Nucleus accumbens (tissue), 56 donors: Measurements from ENCODE around the gene STK11.
A peak's percentile ranks its signal among the peaks of the same experiment; 100 is the strongest.
"Not testable (repeated sequence)": the region's sequence is repeated elsewhere in the genome, so short reads cannot be mapped to it uniquely, and the experiment has no call there.

Source experiments
- DNase-seq, 56 donors: peaks; one replicate each; lab custom pipeline; 2025; lab: John Stamatoyannopoulos, UW

The STK11 gene

DNA sequence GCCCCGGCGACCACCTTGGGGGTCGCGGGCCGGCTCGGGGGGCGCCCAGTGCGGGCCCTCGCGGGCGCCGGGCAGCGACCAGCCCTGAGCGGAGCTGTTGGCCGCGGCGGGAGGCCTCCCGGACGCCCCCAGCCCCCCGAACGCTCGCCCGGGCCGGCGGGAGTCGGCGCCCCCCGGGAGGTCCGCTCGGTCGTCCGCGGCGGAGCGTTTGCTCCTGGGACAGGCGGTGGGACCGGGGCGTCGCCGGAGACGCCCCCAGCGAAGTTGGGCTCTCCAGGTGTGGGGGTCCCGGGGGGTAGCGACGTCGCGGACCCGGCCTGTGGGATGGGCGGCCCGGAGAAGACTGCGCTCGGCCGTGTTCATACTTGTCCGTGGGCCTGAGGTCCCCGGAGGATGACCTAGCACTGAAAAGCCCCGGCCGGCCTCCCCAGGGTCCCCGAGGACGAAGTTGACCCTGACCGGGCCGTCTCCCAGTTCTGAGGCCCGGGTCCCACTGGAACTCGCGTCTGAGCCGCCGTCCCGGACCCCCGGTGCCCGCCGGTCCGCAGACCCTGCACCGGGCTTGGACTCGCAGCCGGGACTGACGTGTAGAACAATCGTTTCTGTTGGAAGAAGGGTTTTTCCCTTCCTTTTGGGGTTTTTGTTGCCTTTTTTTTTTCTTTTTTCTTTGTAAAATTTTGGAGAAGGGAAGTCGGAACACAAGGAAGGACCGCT lies 729 bp downstream of the STK11 start:
- DNase-seq: no peak

DNA sequence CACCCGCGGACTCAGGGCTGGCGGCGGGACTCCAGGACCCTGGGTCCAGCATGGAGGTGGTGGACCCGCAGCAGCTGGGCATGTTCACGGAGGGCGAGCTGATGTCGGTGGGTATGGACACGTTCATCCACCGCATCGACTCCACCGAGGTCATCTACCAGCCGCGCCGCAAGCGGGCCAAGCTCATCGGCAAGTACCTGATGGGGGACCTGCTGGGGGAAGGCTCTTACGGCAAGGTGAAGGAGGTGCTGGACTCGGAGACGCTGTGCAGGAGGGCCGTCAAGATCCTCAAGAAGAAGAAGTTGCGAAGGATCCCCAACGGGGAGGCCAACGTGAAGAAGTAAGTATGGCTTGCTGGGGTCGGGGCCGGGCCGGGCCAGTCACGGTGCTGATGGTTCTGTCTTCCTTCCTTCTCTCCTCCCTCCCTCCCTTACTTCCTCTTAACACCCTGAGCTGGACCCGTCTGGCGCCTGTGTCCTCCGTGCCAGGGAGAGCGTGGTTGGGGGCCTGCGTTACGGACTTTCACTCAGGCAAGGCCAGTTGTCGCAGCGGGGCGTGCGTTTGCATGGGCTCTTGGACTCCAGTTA lies 1.4 kb downstream of the STK11 start:
- DNase-seq: peak in 7 of 56 donors; percentile 25 to 46 (median 43)

DNA sequence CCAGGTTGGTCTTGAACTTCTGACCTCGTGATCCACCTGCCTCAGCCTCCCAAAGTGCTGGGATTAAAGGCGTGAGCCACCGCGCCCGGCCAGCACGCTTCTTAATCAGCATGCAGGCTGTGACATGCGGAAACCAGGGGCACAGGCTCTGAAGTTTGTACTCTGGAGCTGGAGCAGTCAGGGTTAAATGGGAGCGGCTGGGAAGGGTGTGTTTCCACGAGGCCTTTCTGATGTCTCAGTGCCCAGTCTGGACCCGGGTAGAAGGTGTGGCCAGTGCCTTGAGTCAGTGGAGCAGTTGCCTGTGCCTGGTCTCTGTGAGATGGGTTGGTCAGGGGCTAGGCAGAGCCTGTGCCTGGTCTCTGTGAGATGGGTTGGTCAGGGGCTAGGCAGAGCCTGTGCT lies 3.3 kb downstream of the STK11 start:
- DNase-seq: not testable (repeated sequence)

DNA sequence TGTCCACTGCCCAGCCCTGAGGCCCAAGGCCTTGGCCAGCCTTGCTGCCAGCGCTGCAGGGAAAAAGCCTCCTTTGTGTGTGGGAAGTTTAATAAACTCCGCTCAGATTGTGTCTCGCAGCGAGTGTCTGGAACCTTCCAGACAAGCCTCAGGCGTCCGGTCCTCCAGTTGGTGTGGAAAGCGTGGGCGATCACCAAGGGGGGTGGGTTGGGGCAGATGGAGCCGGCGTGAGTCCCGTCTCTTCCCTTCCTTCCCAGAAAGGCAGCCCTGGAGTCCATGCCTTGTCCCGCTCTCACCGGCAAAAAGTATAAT lies 4.6 kb downstream of the STK11 start:
- DNase-seq: peak in 48 of 56 donors; percentile 12 to 82 (median 54)

DNA sequence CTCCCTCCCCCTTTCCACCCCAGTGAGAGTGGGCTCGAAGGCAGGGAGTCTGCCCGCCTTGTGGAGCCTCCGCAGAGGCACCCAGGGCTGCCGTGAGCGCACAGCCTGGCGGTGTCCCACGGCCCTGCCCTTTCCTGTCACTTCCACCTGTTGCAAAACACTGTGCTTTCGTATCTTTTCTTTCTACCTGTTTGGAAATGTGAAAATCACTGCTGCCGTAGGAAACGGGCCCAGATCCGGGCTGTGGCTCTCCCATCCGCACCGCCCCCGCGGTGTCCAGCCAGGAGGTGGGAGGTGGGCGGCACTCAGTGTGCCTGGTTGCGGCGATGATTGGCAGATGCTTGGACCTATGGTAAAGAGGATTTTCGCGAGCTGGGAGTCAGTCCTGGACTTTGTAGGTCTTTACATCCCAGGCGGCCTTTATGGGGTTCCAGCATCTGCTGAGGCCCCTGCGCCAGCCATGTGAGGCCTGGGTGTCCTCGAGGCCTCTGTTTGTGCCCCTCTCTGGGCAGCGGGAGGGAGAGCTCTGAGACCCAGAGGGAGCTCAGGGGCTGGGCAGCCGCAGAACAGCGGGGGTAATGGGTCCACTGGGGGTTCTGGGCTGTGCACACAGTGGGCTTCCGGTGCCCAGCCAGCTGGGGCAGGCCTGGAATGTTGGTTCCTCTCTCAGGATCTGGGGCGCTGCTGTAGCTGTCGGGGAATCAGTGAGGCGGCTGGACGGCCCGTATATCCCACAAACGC lies 6.1 kb downstream of the STK11 start:
- DNase-seq: no peak

DNA sequence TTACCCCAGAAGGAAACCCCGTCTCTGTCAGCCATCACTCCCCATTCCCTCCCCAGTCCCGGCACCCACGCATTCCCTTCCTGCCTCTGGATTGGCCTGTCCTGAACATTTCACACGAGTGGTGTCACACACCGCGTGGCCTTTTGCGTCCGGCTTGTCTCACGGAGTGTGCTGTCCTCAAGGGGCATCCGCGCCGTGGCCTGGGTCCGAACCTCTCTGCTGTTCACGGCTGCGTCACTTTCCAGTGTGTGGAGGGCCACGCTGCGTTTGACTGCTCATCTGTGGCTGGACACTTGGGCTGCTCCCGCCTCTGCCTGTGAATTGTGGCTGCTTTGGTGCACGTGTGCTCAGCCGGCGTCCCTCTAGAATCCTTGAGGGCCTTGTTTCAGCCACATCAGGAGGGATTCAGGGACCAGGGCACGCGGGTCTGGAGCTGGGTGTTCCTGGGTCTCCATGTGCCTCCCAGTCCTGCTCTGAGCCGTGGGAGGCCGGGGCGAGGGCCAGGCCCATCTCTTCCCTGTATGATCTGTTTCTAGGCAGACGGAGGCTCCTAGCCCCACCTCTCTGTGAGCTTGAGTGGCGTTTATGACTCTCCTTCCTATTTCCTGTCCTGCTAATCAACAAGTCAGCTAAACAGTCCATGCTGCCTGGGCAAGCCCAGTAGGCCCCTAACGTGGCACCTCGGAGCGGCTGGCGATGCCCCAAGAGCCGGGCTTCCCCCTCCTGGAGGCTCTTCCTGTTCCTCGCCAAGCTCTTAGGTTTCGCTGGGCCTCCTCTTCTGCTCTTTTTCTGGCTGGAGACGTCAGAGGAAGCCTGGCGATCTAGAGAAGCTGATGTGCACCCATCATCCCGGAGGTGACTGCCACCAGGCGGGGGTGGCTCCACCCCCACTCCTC lies 8.1 kb downstream of the STK11 start:
- DNase-seq: peak in 32 of 56 donors; percentile 5 to 68 (median 34)

DNA sequence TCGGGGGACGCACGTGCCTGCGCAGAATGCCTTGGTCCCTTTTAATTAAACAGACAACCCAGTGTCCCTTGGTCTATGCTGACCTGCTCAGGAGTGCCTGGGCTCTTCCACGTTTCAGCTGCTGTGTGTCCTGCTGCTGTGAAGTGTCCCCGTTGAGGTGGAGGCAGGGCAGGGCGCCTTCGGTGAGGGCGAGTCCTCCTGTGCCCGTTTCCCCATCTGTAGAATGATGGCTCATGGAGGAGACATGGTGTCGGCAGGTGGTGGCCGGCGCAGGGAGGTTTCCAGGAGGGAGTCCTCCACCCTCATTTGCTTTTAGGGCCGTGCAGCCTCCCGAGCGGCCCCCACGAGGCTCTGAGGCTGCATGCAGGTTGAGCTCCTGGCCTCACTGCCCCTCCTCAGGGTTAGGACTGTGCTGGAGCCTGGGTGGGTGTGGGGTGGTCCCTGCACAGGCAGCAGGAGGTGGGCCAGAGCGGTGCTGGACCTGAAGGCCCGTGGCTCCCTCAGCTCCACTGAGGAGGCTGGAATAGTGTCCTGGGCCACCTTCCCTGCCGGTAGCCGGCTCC lies 8.8 kb downstream of the STK11 start:
- no peak for DNase-seq

DNA sequence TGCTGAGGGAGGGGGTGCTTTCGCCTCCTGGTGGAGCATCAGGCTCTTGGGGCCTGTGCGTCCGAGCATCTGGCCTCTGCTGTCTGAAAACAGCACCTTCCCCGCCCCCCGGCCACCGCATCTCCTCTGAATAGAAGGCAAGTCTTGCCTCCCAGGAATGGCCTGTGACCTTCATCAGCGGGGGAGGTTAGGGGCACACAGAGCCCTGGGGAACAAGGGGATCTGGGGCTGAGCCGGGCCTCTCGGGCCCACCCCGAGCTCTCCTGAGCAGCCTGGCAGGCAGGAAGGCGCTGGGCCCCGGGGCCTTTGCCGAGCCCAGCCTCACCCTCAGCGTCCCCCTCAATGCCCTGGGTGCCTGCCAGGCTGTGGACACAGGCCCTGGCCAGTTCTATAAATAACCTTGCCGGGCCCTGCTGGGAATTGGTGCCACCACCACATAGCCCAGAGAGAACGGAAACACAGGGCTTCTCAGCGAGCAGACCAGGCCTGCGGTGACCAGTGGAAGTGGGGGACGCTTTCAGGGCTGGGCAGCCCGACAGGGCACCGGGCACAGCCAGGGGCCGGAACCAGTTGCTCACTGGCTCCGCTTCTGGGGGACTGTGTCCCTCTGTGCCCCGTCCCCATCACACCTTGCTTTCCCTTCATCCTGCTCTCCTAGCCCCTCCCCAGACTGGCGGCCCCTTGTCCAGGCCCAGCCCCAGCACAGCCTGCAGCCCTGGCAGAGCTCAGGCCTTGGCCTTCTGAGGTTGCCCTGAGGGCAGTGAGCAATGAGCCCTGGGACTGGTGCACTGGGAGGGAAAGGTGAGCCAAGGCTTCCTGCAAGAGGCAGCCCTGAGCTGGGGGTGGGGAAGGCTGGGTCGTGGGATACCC lies 9.5 kb downstream of the STK11 start:
- DNase-seq: peak in 43 of 56 donors; percentile 13 to 80 (median 50)

DNA sequence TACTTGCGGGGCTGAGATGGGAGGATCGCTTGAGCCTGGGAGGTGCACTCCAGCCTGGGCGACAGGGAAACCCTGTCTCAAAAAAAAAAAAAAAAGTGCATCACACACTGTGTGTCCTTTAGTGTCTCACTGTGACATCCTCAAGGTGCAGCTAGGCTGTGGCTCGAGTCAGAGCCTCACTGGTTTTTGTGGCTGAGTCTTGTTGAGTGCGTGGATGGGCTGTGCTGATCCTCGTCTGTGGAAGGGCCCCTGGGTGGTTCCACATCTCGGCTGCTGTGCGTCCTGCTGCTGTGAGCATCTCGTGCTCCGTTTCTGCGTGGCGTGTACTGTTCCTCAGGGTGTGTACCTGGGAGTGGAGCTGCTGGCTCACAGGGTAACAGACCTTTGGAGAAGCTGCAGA lies 11.2 kb downstream of the STK11 start:
- DNase-seq: no peak

DNA sequence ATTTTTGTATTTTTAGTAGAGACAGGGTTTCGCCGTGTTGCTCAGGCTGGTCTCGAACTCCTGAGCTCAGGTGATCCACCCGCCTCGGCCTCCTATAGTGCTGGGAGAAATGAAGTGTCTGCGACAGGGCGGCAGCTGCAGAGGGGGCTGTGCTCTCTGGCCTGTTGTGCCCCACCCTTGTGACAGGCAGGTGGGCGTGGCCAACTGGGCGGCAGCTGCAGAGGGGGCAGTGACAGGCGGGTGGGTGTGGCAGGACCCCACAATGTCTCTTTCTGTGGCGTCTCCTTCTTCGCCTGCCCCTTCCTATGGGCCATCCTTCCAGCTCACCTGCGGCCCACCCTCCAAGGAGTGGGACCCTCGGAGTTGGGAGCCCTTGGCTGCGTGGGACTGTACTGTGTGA lies 11.8 kb downstream of the STK11 start:
- no peak for DNase-seq

DNA sequence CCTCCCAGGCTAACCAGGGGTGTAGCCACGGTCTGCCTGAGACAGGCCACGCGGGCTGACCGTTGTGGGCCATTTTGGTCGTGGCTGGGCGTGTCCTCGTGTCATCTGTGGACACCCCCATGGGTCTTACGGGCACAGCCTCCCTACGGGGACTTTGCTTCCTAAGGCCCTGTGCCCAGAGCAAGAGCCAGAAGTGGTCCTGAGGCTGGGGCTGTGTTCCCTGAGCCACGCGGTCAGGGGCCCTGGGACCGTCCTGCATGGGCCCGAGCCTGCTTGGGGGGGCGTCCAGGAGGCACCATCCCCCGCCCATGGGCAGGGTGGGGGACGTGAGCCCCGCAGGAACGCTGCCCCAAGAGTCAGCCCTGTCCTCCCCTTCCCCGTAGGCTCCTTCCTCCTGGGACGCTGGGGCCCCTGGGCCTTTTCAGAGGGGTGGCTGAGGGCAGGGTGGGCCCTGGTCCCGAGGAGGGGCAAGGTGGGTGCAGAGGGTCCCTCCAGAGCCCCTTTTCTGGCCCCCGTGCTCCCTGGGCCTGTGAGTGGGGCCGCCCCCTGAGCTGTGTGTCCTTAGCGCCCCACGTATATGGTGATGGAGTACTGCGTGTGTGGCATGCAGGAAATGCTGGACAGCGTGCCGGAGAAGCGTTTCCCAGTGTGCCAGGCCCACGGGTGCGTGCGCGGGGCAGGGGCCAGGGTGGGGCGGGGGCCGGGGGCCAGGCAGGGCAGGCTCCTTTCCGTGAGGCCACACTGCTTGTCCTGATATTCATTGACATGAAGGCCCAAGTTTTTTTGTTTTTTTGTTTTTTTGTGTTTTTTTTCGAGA lies 13.4 kb downstream of the STK11 start:
- DNase-seq: no peak

DNA sequence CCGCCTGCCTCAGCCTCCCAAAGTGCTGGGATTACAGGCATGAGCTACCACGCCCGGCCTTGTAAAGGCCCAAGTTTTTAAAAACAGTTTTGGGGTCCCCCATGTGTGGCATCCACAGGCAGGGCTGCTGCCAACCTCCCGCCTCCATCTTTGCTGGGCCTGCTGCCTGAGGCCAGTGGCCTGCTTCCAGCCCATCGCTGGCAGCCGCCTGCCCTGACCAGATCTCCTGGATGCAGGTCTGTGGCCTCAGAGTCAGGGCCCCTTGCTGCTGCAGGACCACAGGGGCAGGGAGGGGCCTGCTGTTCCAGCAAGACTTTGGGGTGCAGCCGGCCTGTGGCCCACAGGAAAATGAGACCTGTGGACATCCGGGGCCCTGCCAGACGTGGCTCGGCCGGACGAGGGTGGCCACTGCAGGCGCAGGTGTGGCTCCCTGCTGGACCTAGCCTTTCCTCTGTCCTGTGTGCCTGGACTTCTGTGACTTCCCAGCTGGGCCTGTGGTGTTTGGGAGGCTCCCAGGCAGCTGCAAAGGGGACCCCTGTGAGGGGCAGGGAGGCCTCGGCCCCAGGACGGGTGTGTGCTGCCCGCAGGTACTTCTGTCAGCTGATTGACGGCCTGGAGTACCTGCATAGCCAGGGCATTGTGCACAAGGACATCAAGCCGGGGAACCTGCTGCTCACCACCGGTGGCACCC lies 14.4 kb downstream of the STK11 start:
- DNase-seq: no peak

DNA sequence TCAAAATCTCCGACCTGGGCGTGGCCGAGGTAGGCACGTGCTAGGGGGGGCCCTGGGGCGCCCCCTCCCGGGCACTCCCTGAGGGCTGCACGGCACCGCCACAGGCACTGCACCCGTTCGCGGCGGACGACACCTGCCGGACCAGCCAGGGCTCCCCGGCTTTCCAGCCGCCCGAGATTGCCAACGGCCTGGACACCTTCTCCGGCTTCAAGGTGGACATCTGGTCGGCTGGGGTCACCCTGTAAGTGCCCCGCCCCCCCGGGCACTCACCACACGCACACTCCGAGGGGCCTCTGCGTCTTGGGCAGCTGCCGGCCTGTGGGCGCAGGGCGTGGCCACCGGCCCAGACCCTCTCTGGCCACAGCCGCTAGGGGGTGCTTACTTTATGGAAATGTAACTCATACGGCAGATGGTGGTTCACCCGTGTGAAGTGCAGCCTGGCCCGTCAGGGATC lies 14.9 kb downstream of the STK11 start:
- no peak for DNase-seq

DNA sequence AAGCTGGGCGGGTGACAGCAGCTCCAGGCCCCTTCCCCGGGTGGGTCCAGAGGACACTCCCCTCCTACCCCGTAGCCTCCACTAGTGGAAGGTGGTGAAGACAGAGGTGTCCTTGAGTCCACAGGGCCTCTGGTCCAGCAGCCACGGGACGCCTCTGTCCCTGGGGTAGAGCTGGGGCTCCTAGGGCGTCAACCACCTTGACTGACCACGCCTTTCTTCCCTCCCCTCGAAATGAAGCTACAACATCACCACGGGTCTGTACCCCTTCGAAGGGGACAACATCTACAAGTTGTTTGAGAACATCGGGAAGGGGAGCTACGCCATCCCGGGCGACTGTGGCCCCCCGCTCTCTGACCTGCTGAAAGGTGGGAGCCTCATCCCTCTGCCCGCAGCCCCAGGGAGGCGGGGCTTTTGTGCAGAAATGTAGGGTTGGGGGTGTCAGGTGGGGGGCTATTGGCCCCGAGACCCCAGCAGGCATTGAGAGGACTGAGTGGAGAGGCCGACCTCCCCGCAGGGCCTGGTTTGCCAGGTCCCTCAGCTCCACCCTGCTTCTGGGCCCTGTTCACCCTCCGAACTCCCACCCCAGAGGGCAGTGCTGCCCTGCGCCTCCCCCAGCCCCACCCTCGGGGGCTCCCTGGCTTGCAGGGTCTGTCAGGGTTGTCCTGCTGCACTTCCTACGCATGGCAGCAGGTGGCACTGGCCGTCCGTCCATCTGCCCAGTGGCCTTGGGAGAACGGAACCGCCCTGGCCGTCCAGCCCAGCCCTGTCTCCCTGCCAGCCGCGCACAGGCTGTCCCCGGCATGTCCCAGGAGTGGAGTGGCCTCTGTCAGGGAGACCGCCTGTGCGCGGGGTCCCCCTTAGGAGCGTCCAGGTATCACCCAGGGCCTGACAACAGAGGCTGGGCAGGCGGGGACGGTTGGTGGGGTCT lies 15.7 kb downstream of the STK11 start:
- peak in 49 of 56 donors; percentile 11 to 79 (median 49) for DNase-seq

DNA sequence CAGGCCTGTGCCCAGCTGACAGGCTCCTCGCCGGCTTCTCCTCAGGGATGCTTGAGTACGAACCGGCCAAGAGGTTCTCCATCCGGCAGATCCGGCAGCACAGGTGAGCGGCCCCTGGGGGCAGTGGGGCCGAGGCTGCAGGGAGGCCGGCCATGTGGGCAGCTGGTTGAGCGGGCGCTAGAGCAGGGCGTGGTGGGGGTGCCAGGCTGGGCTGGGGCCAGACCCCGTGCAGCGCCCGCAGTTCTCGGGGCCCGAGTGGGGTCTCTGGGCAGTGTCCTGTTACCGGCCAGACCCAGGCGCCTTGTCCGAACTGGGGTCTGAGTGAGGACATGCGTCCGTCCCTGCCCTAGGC lies 16.3 kb downstream of the STK11 start:
- DNase-seq: no peak

DNA sequence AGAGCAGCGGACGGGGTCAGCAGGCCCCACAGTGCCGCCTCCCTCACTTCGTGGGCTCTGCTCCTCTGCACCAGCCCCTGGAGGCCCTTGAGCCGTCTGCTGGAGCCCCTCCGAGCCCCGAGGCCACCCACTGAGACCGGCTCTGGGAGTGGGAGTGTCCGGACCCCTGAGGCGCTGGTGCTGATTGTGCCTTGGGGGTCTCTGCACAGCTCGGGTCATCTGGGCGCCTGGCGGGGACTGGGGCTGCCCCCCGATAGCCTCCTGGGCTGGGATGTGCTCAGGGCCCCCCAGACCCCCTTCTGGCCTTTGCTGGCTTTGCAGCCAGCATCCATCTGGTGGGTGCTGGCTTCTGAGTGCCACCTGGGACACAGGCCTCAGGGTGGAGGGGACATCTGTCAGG lies 16.8 kb downstream of the STK11 start:
- no peak for DNase-seq
